ENCODE data around the gene MRNIP.
"Not testable (repeated sequence)": the region's sequence is repeated elsewhere in the genome, so short reads cannot be mapped to it uniquely, and the experiment has no call there.

MRNIP gene

GRCh38 chr5:179801304-179802206 is 57.1 kb downstream of the MRNIP start:
- no peak for DNase-seq

GRCh38 chr5:179800696-179801201 is 57.9 kb downstream of the MRNIP start:
- no peak for DNase-seq

- DNase-seq, result no peak
Observed at GRCh38 chr5:179800071-179800695, 58.4 kb downstream of the MRNIP start.

GRCh38 chr5:179799644-179799973 is 59.0 kb downstream of the MRNIP start:
- no peak for DNase-seq

- no peak for DNase-seq
Observed at GRCh38 chr5:179798771-179799643, 59.6 kb downstream of the MRNIP start.

- no peak for DNase-seq
Observed at GRCh38 chr5:179798144-179798770, 60.4 kb downstream of the MRNIP start.

GRCh38 chr5:179797741-179798140 is 60.9 kb downstream of the MRNIP start:
- no peak for DNase-seq

GRCh38 chr5:179796877-179797608 is 61.6 kb downstream of the MRNIP start:
- no peak for DNase-seq

- DNase-seq, result peak; percentile 78
Observed at GRCh38 chr5:179795863-179796833, 62.5 kb downstream of the MRNIP start.

- no peak for DNase-seq
Observed at GRCh38 chr5:179795049-179795862, 63.4 kb downstream of the MRNIP start.

- DNase-seq, result no peak
Observed at GRCh38 chr5:179794575-179794974, 64.0 kb downstream of the MRNIP start.

- DNase-seq, result no peak
Observed at GRCh38 chr5:179794171-179794570, 64.4 kb downstream of the MRNIP start.

GRCh38 chr5:179793468-179794139 is 65.0 kb downstream of the MRNIP start, which contains the start of gene LTC4S:
Gene LTC4S, plus strand, starts transcription at chr5:179793986. Its CDS starts 95 bp downstream, at chr5:179794081.
- DNase-seq, result no peak

- DNase-seq, result no peak
Observed at GRCh38 chr5:179792612-179793467, 65.8 kb downstream of the MRNIP start.

- DNase-seq, result no peak
Observed at GRCh38 chr5:179791881-179792611, 66.6 kb downstream of the MRNIP start.

- DNase-seq, result not testable (repeated sequence)
Observed at GRCh38 chr5:179789278-179789677, 69.3 kb downstream of the MRNIP start.

- no peak for DNase-seq
Observed at GRCh38 chr5:179788193-179788854, 70.3 kb downstream of the MRNIP start.
